Myometrial cell (primary cell): ENCODE data around the gene FRMD1. TPM values are rescaled to one million over a fixed set of nuclear protein-coding genes. Genes with fewer than 3 reads are reported as not detected.

ENCODE experiments used
- total RNA-seq: library from RNA; depleted of rRNA; stranded (reverse); fragments of >200 nt; gene quantifications from 2 replicates; pipeline ENCODE4 v1.2.3, GENCODE V29; 2015

FRMD1 gene
- total RNA-seq, result not detected in 2 replicates

GRCh38 chr6:168078943-168079405, at the start of gene FRMD1:
TSS of gene FRMD1 (minus strand) at chr6:168079212. CDS start at chr6:168079094, 118 bp downstream.

Other genes starting within 250 kb of the FRMD1 start
- 0.71 TPM in 1 of 2 replicates, not detected in the other for gene KIF25, start 81.5 kb downstream of the FRMD1 start, total RNA-seq
- gene DACT2, start 240.6 kb upstream of the FRMD1 start, total RNA-seq, result not detected in 2 replicates